OCI-LY3 (cell line): ENCODE results near the gene NFIA.

Source experiments
- CTCF ChIP-seq: fragments of 200-600, 300-600 bp; sonication (generic); IDR thresholded peaks from 2 replicates; pipeline ENCODE4 v1.5.1; 2014; ENCODE audit warnings: antibody characterized with exemption, low read length, low read depth
- EZH2phosphoT487 ChIP-seq: fragments of 200-600 bp; shearing (Covaris generic); IDR thresholded peaks from 2 replicates; pipeline ENCODE4 v1.6.1; 2018; ENCODE audit warnings: antibody characterized with exemption, mixed run types, low read depth

GRCh38 chr1:61254634-61255357, 172.4 kb downstream of the NFIA start:
- TF ChIP-seq CTCF (no peak), EZH2phosphoT487 (no peak)
